GM12878 (cell line): Measurements from ENCODE around the gene NBEA. TPM values are rescaled to one million over a fixed set of nuclear protein-coding genes. Genes with fewer than 3 reads are reported as not detected.

Experiments
- ATAC-seq: fragments of 200-7000 bp; cut with Tn5 transposase; 3 replicates; pipeline ENCODE4 v1.9.1; 2020; ENCODE audit warnings: mild to moderate bottlenecking, moderate library complexity
- BruUV-seq: library from RNA; stranded (reverse); fragments of 400-500 nt; replicated peaks from 2 replicates; lab custom pipeline; 2021; lab: Mats Ljungman, UMichigan
- CTCF ChIA-PET: fragments of 300-600 bp; sonication (Branson Sonifier 250); formaldehyde crosslinking; extraction: SDS; loops from one replicate; lab custom pipeline; 2021; ENCODE audit warnings: inconsistent platforms; lab: Yijun Ruan, JAX
- POLR2A ChIA-PET: fragments of 350-600 bp; formaldehyde crosslinking; extraction: SDS; loops from one replicate; lab custom pipeline; 2021; ENCODE audit warnings: inconsistent platforms; lab: Charles Lee
- RAD21 ChIA-PET: fragments of 300-600 bp; sonication (Branson Sonifier 250); formaldehyde crosslinking; loops from one replicate; lab custom pipeline; 2023; ENCODE audit warnings: antibody characterized with exemption; ENCODE audit not compliant: unreplicated experiment; lab: Charles Lee
- SMC1A ChIA-PET: fragments of 300-600 bp; sonication (Branson Sonifier 250); formaldehyde crosslinking; loops from one replicate; lab custom pipeline; 2023; ENCODE audit not compliant: unreplicated experiment, uncharacterized antibody; lab: Charles Lee
- DNase-seq: peaks from one replicate; pipeline ENCODE4 v3.0.0-alpha.2; 2011; ENCODE audit warnings: low read depth, low spot score
- FAIRE-seq: peaks from 3 replicates; lab custom pipeline; 2011; peaks lifted over from hg19 to GRCh38; lab: Jason Lieb, UNC
- H2AFZ ChIP-seq: 2 replicates; pipeline ENCODE4 v1.6.0; 2011; ENCODE audit warnings: low read depth, low read length, control low read depth; ENCODE audit not compliant: control insufficient read depth
- H3K27ac ChIP-seq: 2 replicates; pipeline ENCODE4 v1.5.1; 2011; ENCODE audit warnings: control low read depth; ENCODE audit not compliant: control insufficient read depth, insufficient read depth
- H3K27me3 ChIP-seq, 2 experiments: replicated peaks in 1 of 2; 2 replicates each; pipeline versions ENCODE4 v1.6.0 to v1.6.1; 2011; ENCODE audit warnings: low read length in 1 of 2; ENCODE audit not compliant: control insufficient read depth in 2 of 2, insufficient read depth in 2 of 2
- H3K36me3 ChIP-seq, 2 experiments: 2 replicates each; pipeline ENCODE4 v1.5.1; 2011; ENCODE audit warnings: low read length in 1 of 2; ENCODE audit not compliant: control insufficient read depth in 2 of 2, insufficient read depth in 2 of 2
- H3K4me1 ChIP-seq: 2 replicates; pipeline ENCODE4 v1.6.1; 2011; ENCODE audit warnings: mild to moderate bottlenecking, low read length, moderate library complexity, mixed read lengths; ENCODE audit not compliant: control insufficient read depth, insufficient read depth
- H3K4me2 ChIP-seq: 2 replicates; pipeline ENCODE4 v1.6.0; 2011; ENCODE audit warnings: control low read depth; ENCODE audit not compliant: control insufficient read depth, insufficient read depth
- H3K4me3 ChIP-seq: fragments of 200-600 bp; sonication (generic); 2 replicates; pipeline ENCODE4 v1.5.1; 2016
- H3K79me2 ChIP-seq: 2 replicates; pipeline ENCODE4 v1.6.0; 2011; ENCODE audit warnings: low read length; ENCODE audit not compliant: control insufficient read depth, insufficient read depth
- H3K9ac ChIP-seq: 2 replicates; pipeline ENCODE4 v1.8.0; 2011; ENCODE audit warnings: low read length, control low read depth, mixed read lengths; ENCODE audit not compliant: control insufficient read depth, insufficient read depth
- H3K9me3 ChIP-seq: replicated peaks from 3 replicates; pipeline ENCODE4 v1.5.1; 2011; ENCODE audit warnings: mild to moderate bottlenecking, low read length; ENCODE audit not compliant: control insufficient read depth, insufficient read depth
- H4K20me1 ChIP-seq: 2 replicates; pipeline ENCODE4 v1.6.0; 2011; ENCODE audit not compliant: control insufficient read depth, insufficient read depth
- IRF3 ChIP-seq: fragments of 450-650 bp; IDR thresholded peaks from 2 replicates; pipeline ENCODE4 v1.6.1; 2014; ENCODE audit warnings: mild to moderate bottlenecking
- NFYB ChIP-seq: IDR thresholded peaks from 2 replicates; pipeline ENCODE4 v1.6.1; 2011; ENCODE audit warnings: low read depth, mild to moderate bottlenecking, low read length, improper control_type of control experiment, moderate library complexity; ENCODE audit not compliant: insufficient read depth
- NR2F1 ChIP-seq: fragments of 450-650 bp; conservative IDR thresholded peaks from 2 replicates; pipeline ENCODE4 v1.6.1; 2017; ENCODE audit warnings: mild to moderate bottlenecking
- PKNOX1 ChIP-seq: fragments of 450-650 bp; IDR thresholded peaks from 2 replicates; pipeline ENCODE4 v1.6.1; 2016; ENCODE audit warnings: mild to moderate bottlenecking
- RBBP5 ChIP-seq: fragments of 200-600 bp; sonication (generic); conservative IDR thresholded peaks from 2 replicates; pipeline ENCODE4 v1.6.1; 2016
- RUNX3 ChIP-seq: IDR thresholded peaks from 2 replicates; pipeline ENCODE4 v1.6.1; 2012; ENCODE audit warnings: low read length, inconsistent platforms
- SIX5 ChIP-seq: IDR thresholded peaks from 2 replicates; pipeline ENCODE4 v1.6.1; 2011; ENCODE audit warnings: mild to moderate bottlenecking, low read depth, low read length, moderate library complexity; ENCODE audit not compliant: severe bottlenecking
- ZNF622 ChIP-seq: fragments of 450-650 bp; IDR thresholded peaks from 2 replicates; pipeline ENCODE4 v1.6.1; 2017; ENCODE audit warnings: mild to moderate bottlenecking, inconsistent platforms
- WGBS: methylation state at CpG from one replicate; pipeline ENCODE4 v1.1.6; 2016; ENCODE audit warnings: low lambda C conversion rate; ENCODE audit not compliant: insufficient replicate concordance, insufficient coverage; ENCODE audit errors: missing lambda C conversion rate; 5-methylcytosine and 5-hydroxymethylcytosine counted together
- in situ Hi-C: fragments of 300-500 bp; cut with MboI; formaldehyde crosslinking; loops from 9 replicates; pipeline ENCODE4 v1.14.3; 2018; ENCODE audit warnings: mixed read lengths
- intact Hi-C: fragments of 100-400 bp; cut with micrococcal nuclease; formaldehyde crosslinking; loops from one replicate; pipeline ENCODE4 v1.14.2; 2022; ENCODE audit not compliant: unreplicated experiment
- polyA plus RNA-seq, 11 experiments: library from polyadenylated mRNA; depleted of rRNA in 4 of 11; unstranded in 6 of 11; stranded (reverse) in 5 of 11; fragments of >200 nt; fragmentation: Nextera tagmentation in 4 of 11; fragmentation: Illumina TruSeq in 1 of 11; extraction: Ambion mirVana in 4 of 11; extraction: Trizol in 1 of 11; gene quantifications; 1 replicate in 1 of 11; 2 replicates in 10 of 11; pipeline versions ENCODE4 v1.2.1 to v1.2.3, GENCODE V29; 2011 to 2016; ENCODE audit warnings: inconsistent platforms in 2 of 11, missing spikeins in 2 of 11, low read depth in 1 of 11
- total RNA-seq, 4 experiments: library from RNA; depleted of rRNA in 3 of 4; stranded (reverse); fragments of >200 nt in 3 of 4; fragmentation: Illumina TruSeq in 1 of 4; extraction: Trizol in 1 of 4; gene quantifications; 2 replicates each; pipeline versions ENCODE4 v1.2.1 to v1.2.3, GENCODE V29; 2013 to 2021

The NBEA gene
- total and polyA plus RNA-seq, 10 of the 15 experiments (the other 5 are each of a cell fraction or from before 2014, with no cell fraction given), result 0.23 to 3.6 (median 0.55) TPM

GRCh38 chr13:34943436-34944273 lies 1.6 kb downstream of the NBEA start:
- Histone ChIP-seq H3K9ac (no peak overlapping the region), H3K4me1 (no peaks in the 10 kb centered on the region), H3K9me3 (no peaks in the 10 kb centered on the region), H3K27me3 (no peaks in the 10 kb centered on the region; a peak in 1 of 4 replicates), H2AFZ (no peak overlapping the region), H3K79me2 (no peaks in the 10 kb centered on the region)
- DNase-seq (no peak), FAIRE-seq (no peak)
- TF ChIP-seq PKNOX1 (no peak), SIX5 (no peak), RUNX3 (peak; percentile 35), RBBP5 (no peak), NR2F1 (no peak)
- TF ChIP-seq, all 136 proteins: peak for 1
- no peaks in the 10 kb centered on the region for H3K36me3 ChIP-seq
- SMC1A ChIA-PET, result no interaction called here
- peak; percentile 45 for ATAC-seq
- 67% methylated on average over 10 of the region's 10 CpGs for WGBS
- peak overlapping the region; percentile 86 for H3K4me2 ChIP-seq
- BruUV-seq, result no TSS peak
- H3K27ac ChIP-seq, result no peak overlapping the region
- in situ Hi-C loops, result no loop called here
- H4K20me1 ChIP-seq, result no peaks in the 10 kb centered on the region
- RAD21 ChIA-PET, result no interaction called here
- intact Hi-C loops, result loop anchor here (5.0 kb wide), 1 partner anchor 219 kb away; no protein-coding TSS in a partner anchor
- peak overlapping the region; percentile 68; the same call in 1 of the 2 replicates for H3K4me3 ChIP-seq
- POLR2A ChIA-PET, result no interaction called here
- CTCF ChIA-PET, result interaction anchor here (0.6 to 1.0 kb wide), 2 partner anchors 16 to 834 kb away, joined by 3 read pairs; no protein-coding TSS in a partner anchor

- H3K79me2 ChIP-seq, result no peaks in the 10 kb centered on the region
- no peaks in the 10 kb centered on the region for H3K9me3 ChIP-seq
- in situ Hi-C loops, result no loop called here
- no peak overlapping the region for H3K27ac ChIP-seq
- CTCF ChIA-PET, result interaction anchor here (0.6 to 1.0 kb wide), 2 partner anchors 15 to 835 kb away, joined by 3 read pairs; no protein-coding TSS in a partner anchor
- SMC1A ChIA-PET, result interaction anchor here (1.4 kb wide), 1 partner anchor 21 kb away, joined by 3 read pairs; no protein-coding TSS in a partner anchor
- no peak overlapping the region for H3K4me3 ChIP-seq
- no peak for FAIRE-seq
- no peak for ATAC-seq
- H2AFZ ChIP-seq, result no peak overlapping the region
- no peak for TF ChIP-seq NFYB
- TF ChIP-seq ZNF622, result no peak
- TF ChIP-seq IRF3, result no peak
- TF ChIP-seq NR2F1, result no peak
- no peak for DNase-seq
- no TSS peak for BruUV-seq
- H3K27me3 ChIP-seq, result no peaks in the 10 kb centered on the region; a peak in 1 of 4 replicates
- POLR2A ChIA-PET, result no interaction called here
- H3K36me3 ChIP-seq, result no peaks in the 10 kb centered on the region
- H3K4me2 ChIP-seq, result no peak overlapping the region
- 37% methylated on average over 2 of the region's 2 CpGs for WGBS
- H3K9ac ChIP-seq, result no peak overlapping the region
- H3K4me1 ChIP-seq, result no peaks in the 10 kb centered on the region
- no peaks in the 10 kb centered on the region for H4K20me1 ChIP-seq
- intact Hi-C loops, result loop anchor here (5.0 kb wide), 1 partner anchor 218 kb away; no protein-coding TSS in a partner anchor
- RAD21 ChIA-PET, result no interaction called here
Measured at GRCh38 chr13:34944274-34944634, 2.2 kb downstream of the NBEA start.
